Tibial artery (tissue), 4 donors: ENCODE results near the gene PXYLP1.

ENCODE experiments used
- DNase-seq, 2 donors: peaks; one replicate each; pipeline ENCODE4 v3.0.0-alpha.2; 2019
- H3K27ac ChIP-seq, 2 donors: fragments of 200-600 bp; sonication (generic) in 1 of 2; 1 replicate in 1 of 2; 2 replicates in 1 of 2; pipeline ENCODE4 v1.5.1; 2018 to 2019; ENCODE audit warnings: mild to moderate bottlenecking in 1 of 2
- H3K27me3 ChIP-seq, 2 donors: fragments of 200-600 bp; sonication (generic) in 1 of 2; one replicate each; pipeline versions ENCODE4 v1.5.1 to v1.6.0; 2016 to 2019
- H3K36me3 ChIP-seq, 3 donors: fragments of 200-600 bp; sonication (generic) in 2 of 3; one replicate each; pipeline ENCODE4 v1.5.1; 2016 to 2019; ENCODE audit warnings: mild to moderate bottlenecking in 2 of 3
- H3K4me1 ChIP-seq, 4 donors: fragments of 200-600 bp; sonication (generic) in 2 of 4; 1 replicate in 3 of 4; 2 replicates in 1 of 4; pipeline ENCODE4 v1.5.1; 2016 to 2019
- H3K4me3 ChIP-seq, 2 donors: fragments of 200-600 bp; sonication (generic) in 1 of 2; 1 replicate in 1 of 2; 2 replicates in 1 of 2; pipeline ENCODE4 v1.5.1; 2018 to 2019; ENCODE audit warnings: mild to moderate bottlenecking in 2 of 2
- H3K9me3 ChIP-seq, 3 donors: fragments of 200-600 bp; sonication (generic) in 1 of 3; one replicate each; pipeline ENCODE4 v1.5.1; 2016 to 2019
- CTCF ChIP-seq, 2 experiments: fragments of 200-600 bp in 1 of 2; fragments of 450-650 bp in 1 of 2; IDR thresholded peaks; one replicate each; pipeline ENCODE4 v1.5.1; 2017 to 2019; ENCODE audit warnings: antibody characterized with exemption in 2 of 2, mild to moderate bottlenecking in 1 of 2, moderate library complexity in 1 of 2
- intact Hi-C: fragments of 100-400 bp; cut with DNase I; formaldehyde crosslinking; loops from one replicate; pipeline ENCODE4 v1.15.0; 2023; ENCODE audit warnings: low total_unique reads

PXYLP1 gene

DNA sequence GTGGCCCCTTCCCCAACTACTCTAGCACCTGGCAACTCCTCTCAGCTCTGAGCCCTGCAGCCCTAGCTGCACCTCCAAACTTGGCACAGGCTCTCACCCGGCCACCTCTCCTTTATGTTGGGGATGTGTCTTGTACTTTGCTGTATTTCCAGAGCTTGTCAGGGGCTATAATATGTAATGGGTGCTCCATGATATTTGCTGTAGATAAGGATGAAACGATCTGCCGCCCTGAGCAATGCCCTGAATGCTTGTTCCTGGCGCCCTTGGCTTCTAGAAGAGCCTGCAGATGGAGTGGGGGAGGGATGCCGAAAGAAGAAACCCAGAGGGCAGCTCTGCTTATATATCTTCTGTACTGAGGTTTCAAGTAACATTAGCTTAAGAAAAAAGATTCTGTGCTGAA is 100.8 kb downstream of the PXYLP1 start:
- intact Hi-C loops, result no loop called here
- TF ChIP-seq CTCF (IDR thresholded peaks at IDR 0.05), result no peak
- no peak for DNase-seq
- no peaks in the 10 kb centered on the region for H3K36me3 ChIP-seq
- H3K27me3 ChIP-seq, result no peaks in the 10 kb centered on the region
- no peak overlapping the region for H3K4me3 ChIP-seq
- H3K9me3 ChIP-seq, result no peaks in the 10 kb centered on the region
- peaks cover 0 to 24% (median 12%) of the 10 kb centered on the region in 4 donors for H3K4me1 ChIP-seq
- H3K27ac ChIP-seq, result peak overlapping the region; percentile 56 to 61

DNA sequence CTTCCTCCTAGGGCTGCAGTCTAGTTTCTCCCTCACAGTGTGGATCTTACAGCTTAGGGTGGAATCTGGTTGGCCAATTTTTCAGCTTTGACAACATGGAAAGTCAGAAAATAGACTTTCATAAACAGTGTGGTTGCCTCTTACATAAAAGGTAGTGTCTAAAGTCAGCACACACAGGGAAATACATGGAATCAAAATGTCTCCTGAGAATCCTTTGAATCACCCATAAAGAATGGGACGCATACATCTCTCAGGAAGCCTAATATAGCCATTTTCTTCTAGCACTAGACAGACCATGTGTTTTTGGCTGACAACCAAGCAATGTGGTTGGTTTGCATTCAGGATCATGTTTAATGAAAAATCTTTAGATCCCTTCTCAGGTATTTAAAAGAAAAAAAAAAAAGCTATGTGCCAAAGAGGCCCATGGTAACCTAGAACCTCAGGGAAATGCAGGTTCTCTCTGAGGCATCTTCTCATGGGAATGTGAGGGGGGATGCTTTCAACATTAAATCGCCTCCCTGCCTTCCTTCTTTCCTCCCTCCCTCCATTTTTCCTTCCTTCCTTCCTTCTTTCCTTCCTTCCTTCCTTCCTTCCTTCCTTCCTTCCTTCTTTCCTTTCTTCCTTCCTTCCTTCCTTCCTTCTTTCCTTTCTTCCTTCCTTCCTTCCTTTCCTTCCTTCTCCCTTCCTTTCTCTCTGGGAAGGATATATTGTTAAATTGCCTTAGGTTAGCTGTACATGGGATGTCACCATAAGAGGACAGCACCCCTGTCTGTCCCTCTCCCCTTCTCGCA is 102.4 kb downstream of the PXYLP1 start:
- H3K9me3 ChIP-seq, result no peaks in the 10 kb centered on the region
- H3K4me1 ChIP-seq, result peaks cover 0 to 24% (median 12%) of the 10 kb centered on the region in 4 donors
- H3K4me3 ChIP-seq, result no peak overlapping the region
- DNase-seq, result no peak
- no peak for TF ChIP-seq CTCF (IDR thresholded peaks at IDR 0.05)
- H3K27ac ChIP-seq, result no peak overlapping the region
- intact Hi-C loops, result no loop called here
- H3K27me3 ChIP-seq, result no peaks in the 10 kb centered on the region
- no peaks in the 10 kb centered on the region for H3K36me3 ChIP-seq

GRCh38 chr3:141334627-141335250 is 103.1 kb downstream of the PXYLP1 start:
- peaks cover 0 to 24% (median 12%) of the 10 kb centered on the region in 4 donors for H3K4me1 ChIP-seq
- H3K4me3 ChIP-seq, result no peak overlapping the region
- intact Hi-C loops, result no loop called here
- no peak for TF ChIP-seq CTCF (IDR thresholded peaks at IDR 0.05)
- H3K9me3 ChIP-seq, result no peaks in the 10 kb centered on the region
- H3K27ac ChIP-seq, result no peak overlapping the region
- H3K27me3 ChIP-seq, result no peaks in the 10 kb centered on the region
- no peak for DNase-seq
- H3K36me3 ChIP-seq, result no peaks in the 10 kb centered on the region

DNA sequence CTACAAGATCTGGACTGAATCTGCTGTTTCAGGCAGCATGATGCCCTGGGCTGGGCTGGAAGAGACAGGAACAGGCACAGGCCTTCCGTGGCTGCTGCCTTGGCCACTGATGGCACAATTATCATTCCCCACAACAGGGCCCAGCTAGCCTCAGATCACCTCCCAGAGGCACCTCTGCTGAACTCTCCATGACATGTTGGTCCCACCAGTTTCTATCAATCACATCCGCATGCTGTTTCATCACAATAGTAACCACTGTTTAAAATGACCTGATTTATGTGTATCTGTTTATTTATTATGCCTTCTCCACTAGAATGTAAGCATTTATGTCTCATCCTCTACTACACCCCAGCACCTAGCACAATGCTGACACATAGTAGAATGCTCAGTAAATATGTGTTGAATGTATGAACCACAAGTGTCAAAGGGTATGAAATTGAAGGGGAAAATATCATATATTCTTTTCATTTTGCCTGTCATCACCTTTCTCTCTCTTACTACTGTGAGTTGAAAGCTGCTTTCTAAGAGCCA is 104.0 kb downstream of the PXYLP1 start:
- peaks cover 0 to 24% (median 12%) of the 10 kb centered on the region in 4 donors for H3K4me1 ChIP-seq
- H3K27me3 ChIP-seq, result no peaks in the 10 kb centered on the region
- no peaks in the 10 kb centered on the region for H3K36me3 ChIP-seq
- no peaks in the 10 kb centered on the region for H3K9me3 ChIP-seq
- DNase-seq, result no peak
- intact Hi-C loops, result no loop called here
- no peak overlapping the region for H3K4me3 ChIP-seq
- no peak for TF ChIP-seq CTCF (IDR thresholded peaks at IDR 0.05)
- no peak overlapping the region for H3K27ac ChIP-seq

DNA sequence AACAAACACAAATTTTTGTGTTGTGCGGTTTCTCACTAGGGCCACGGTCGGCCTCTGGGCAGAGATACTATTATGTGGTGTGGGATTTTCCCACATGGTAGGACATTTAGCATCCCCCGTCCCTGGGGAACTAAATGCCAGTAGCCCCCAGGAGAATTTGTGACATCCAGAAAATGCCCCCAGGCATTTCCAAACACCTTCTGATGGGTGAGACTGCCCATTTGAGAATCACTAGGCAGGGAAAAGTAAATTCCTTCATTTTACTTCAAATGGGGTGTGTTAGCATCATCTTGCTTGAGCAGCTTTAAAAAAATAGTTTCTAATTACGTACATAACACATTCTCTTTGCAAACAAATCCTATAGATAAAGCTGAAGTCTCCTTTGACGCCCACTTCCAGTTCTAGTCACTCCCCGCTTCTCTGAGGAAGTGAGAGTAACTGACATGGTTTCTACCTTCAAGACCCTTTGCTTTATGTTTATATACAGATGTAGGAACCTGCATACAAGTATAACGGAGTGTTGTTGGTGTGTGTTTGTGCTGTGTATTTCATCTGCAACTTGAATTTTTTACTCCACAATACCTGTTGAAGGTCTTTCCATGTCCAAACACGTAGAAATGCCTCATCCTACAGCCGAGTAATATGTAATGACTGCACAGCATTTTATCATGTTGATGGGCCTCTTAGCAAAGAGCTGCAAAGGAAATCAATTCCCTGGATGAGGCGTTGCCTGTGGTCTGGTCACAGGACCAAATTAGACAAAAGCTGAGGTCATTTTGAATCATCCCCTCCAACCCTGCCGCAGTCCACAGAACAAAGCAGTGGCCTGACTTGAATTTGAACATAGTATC is 105.3 kb downstream of the PXYLP1 start:
- TF ChIP-seq CTCF (IDR thresholded peaks at IDR 0.05), result no peak
- H3K36me3 ChIP-seq, result no peaks in the 10 kb centered on the region
- no peak overlapping the region for H3K27ac ChIP-seq
- no peaks in the 10 kb centered on the region for H3K9me3 ChIP-seq
- H3K4me3 ChIP-seq, result no peak overlapping the region
- H3K27me3 ChIP-seq, result no peaks in the 10 kb centered on the region
- peaks cover 0 to 18% (median 11%) of the 10 kb centered on the region in 4 donors for H3K4me1 ChIP-seq
- intact Hi-C loops, result no loop called here
- no peak for DNase-seq
